ENCODE data around the gene KIF3A.
"Not testable (repeated sequence)": the region's sequence is repeated elsewhere in the genome, so short reads cannot be mapped to it uniquely, and the experiment has no call there.

Gene KIF3A

GRCh38 chr5:132725745-132726144 is 11.6 kb downstream of the KIF3A start:
- DNase-seq (ENCODE audit: low read depth in 2 of 2, low spot score in 1 of 2): no peak

GRCh38 chr5:132718544-132719312 is 18.6 kb downstream of the KIF3A start:
- no peak for DNase-seq (ENCODE audit: low read depth in 2 of 2, low spot score in 1 of 2)

- no peak for DNase-seq (ENCODE audit: low read depth in 2 of 2, low spot score in 1 of 2)
Measured at GRCh38 chr5:132714456-132715307, 22.7 kb downstream of the KIF3A start.

GRCh38 chr5:132708645-132709044 is 28.7 kb downstream of the KIF3A start:
- no peak for DNase-seq (ENCODE audit: low read depth in 2 of 2, low spot score in 1 of 2)

- no peak for DNase-seq (ENCODE audit: low read depth in 2 of 2, low spot score in 1 of 2)
Measured at GRCh38 chr5:132704875-132705274, 32.5 kb downstream of the KIF3A start.

- no peak for DNase-seq (ENCODE audit: low read depth in 2 of 2, low spot score in 1 of 2)
Measured at GRCh38 chr5:132695956-132696355, 41.4 kb downstream of the KIF3A start.

GRCh38 chr5:132692632-132692967 is 44.7 kb downstream of the KIF3A start:
- no peak for DNase-seq (ENCODE audit: low read depth in 2 of 2, low spot score in 1 of 2)

GRCh38 chr5:132691755-132692631 is 45.4 kb downstream of the KIF3A start:
- DNase-seq (ENCODE audit: low read depth in 2 of 2, low spot score in 1 of 2): not testable (repeated sequence)

- DNase-seq (ENCODE audit: low read depth in 2 of 2, low spot score in 1 of 2): no peak
Measured at GRCh38 chr5:132690156-132690555, 47.2 kb downstream of the KIF3A start.

- no peak for DNase-seq (ENCODE audit: low read depth in 2 of 2, low spot score in 1 of 2)
Measured at GRCh38 chr5:132689513-132689912, 47.8 kb downstream of the KIF3A start.

- DNase-seq (ENCODE audit: low read depth in 2 of 2, low spot score in 1 of 2): no peak
Measured at GRCh38 chr5:132688536-132689339, 48.6 kb downstream of the KIF3A start.

- DNase-seq (ENCODE audit: low read depth in 2 of 2, low spot score in 1 of 2): no peak
Measured at GRCh38 chr5:132687995-132688394, 49.4 kb downstream of the KIF3A start.

- DNase-seq (ENCODE audit: low read depth in 2 of 2, low spot score in 1 of 2): no peak
Measured at GRCh38 chr5:132686193-132686592, 51.2 kb downstream of the KIF3A start.

GRCh38 chr5:132684922-132685720 is 52.2 kb downstream of the KIF3A start:
- no peak for DNase-seq (ENCODE audit: low read depth in 2 of 2, low spot score in 1 of 2)

- no peak for DNase-seq (ENCODE audit: low read depth in 2 of 2, low spot score in 1 of 2)
Measured at GRCh38 chr5:132684491-132684890, 52.9 kb downstream of the KIF3A start.

- no peak for DNase-seq (ENCODE audit: low read depth in 2 of 2, low spot score in 1 of 2)
Measured at GRCh38 chr5:132681983-132682382, 55.4 kb downstream of the KIF3A start.

GRCh38 chr5:132681476-132681831 is 55.9 kb downstream of the KIF3A start:
- DNase-seq (ENCODE audit: low read depth in 2 of 2, low spot score in 1 of 2): no peak

- DNase-seq (ENCODE audit: low read depth in 2 of 2, low spot score in 1 of 2): no peak
Measured at GRCh38 chr5:132680780-132681475, 56.4 kb downstream of the KIF3A start.

GRCh38 chr5:132679717-132680380 is 57.5 kb downstream of the KIF3A start:
- no peak for DNase-seq (ENCODE audit: low read depth in 2 of 2, low spot score in 1 of 2)
